ENCODE measurements around the gene MC3R.

DNA sequence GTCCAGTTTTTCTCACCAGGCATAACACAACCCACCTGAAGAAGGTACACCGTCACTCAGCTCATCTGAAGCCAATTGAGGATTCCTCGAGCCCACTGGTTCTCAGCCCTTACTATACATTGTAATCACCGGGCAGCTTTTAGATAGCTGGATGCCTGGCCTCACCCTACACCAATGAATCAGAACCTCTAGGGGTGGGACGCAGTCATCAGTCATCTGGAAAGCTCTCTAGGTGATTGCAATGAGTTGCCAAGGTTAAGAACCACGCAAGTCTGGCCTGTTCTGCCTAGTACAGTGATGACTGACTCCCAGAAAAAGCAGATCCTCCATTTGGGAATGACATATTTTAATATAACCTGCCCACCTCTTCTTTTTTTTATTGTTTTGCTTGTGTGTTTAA, 41.1 kb downstream of the MC3R start:
- TF ChIP-seq, protein P1, sequence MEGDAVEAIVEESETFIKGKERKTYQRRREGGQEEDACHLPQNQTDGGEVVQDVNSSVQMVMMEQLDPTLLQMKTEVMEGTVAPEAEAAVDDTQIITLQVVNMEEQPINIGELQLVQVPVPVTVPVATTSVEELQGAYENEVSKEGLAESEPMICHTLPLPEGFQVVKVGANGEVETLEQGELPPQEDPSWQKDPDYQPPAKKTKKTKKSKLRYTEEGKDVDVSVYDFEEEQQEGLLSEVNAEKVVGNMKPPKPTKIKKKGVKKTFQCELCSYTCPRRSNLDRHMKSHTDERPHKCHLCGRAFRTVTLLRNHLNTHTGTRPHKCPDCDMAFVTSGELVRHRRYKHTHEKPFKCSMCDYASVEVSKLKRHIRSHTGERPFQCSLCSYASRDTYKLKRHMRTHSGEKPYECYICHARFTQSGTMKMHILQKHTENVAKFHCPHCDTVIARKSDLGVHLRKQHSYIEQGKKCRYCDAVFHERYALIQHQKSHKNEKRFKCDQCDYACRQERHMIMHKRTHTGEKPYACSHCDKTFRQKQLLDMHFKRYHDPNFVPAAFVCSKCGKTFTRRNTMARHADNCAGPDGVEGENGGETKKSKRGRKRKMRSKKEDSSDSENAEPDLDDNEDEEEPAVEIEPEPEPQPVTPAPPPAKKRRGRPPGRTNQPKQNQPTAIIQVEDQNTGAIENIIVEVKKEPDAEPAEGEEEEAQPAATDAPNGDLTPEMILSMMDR (IDR thresholded peaks at IDR 0.05), result no peak
- TF ChIP-seq POLR2A (IDR thresholded peaks at IDR 0.05), result no peak
- TF ChIP-seq EP300 (IDR thresholded peaks at IDR 0.05), result no peak

All from ovary (tissue), 3 donors.